HS-27A (cell line): ENCODE results near the gene HEPN1.

Source experiments
- DNase-seq: peaks from one replicate; pipeline ENCODE4 v3.0.0-alpha.2; 2012; ENCODE audit warnings: low read depth, missing footprints

The HEPN1 gene

DNA sequence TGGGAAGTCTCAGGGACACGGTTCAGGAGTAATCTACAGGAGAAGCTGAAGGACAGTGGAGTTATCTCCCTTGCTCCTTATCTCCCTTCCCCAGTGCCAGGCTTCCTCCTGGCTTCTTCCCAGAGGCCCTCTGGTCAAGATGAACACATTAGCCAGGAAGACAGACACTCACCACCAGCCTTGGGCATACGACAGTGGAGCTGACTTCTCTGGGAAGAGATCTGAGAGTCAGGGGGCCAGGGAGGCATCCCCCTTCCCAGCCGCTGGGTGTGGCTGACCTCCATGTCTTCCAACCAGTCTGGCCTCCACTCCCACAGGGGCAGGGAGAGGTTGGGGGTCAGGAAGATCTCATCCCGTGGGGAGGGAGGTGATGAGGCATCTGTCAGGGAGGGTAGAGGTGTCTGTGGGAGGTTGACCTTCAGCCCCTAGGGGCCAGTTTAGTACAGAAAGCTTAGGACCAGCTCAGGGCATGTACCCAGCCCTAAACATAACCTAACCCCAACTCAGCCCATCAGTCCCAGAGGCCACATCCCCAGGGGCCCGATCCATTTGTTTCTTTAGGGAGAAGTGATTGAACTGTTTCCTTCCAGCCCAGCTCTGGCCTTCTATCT, 34.1 kb upstream of the HEPN1 start:
- no peak for DNase-seq

DNA sequence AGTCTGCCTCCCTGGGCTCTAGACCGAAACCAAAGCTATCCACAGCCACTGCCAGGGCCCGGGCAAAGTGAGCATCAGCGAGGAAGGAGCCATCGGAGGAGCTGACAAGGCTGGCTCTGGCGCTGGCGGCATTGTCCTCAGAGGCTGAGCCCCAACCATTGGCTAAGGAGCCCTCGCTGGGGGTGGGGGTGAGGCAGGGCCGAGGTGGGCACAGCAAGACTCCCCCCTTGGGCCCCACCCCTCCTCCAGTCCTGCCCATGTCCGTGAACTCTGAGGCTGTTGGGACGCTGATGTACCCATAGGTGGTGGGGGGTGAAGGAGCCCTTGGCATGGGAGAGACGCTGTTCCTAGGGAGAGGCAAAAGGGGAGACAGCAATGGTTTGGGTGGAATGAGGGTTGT, 32.6 kb upstream of the HEPN1 start:
- no peak for DNase-seq

DNA sequence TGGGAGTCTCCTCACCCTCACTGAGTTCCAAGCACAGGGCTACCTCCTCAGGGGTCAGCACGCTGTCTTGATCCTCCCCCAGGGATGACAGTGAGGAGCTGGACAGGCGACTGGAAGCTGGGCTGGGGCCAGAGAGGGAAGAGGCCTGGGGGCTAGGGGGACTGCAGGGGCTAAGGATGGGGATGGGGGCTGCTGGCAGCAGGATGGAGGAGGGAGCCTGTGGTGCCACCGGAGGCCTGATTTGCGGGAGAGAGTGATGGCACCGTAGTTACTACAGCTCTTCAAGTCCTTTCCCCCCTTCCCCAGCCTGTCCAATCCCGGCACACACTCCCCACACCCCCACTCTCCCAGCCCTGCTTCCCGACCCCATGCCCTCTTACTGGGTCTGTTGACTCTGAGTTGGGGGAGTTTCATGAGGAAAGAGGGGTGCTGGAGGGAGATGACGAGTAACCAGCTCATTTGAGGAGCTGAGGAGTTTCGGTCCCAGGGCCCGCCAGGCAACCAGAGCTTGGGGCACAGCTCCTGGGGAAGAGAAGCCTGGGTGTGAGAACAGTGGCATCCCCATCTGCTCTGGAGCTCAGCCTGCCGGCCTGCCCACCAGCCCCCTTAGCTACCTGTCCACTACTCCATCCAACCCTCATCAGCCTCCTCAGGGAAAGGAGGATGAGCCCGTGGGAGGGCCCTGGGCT, 31.9 kb upstream of the HEPN1 start:
- no peak for DNase-seq

DNA sequence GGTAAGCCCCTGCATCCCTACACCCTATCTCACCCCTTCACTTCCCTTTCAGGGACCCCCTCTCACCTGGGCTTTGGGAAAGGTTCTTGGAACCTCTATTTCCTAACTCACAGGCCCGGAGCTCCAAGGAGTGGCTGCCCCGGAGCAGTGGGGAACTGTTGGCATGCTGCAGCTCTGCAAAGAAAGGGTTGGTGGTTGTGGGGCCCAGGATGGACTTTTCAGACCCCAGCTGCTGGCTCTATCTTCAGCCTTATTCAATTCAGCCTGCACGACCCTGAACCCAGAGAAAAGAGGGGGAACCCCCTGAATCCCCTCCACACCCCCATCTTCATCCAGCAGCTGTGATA, 31.4 kb upstream of the HEPN1 start:
- no peak for DNase-seq

DNA sequence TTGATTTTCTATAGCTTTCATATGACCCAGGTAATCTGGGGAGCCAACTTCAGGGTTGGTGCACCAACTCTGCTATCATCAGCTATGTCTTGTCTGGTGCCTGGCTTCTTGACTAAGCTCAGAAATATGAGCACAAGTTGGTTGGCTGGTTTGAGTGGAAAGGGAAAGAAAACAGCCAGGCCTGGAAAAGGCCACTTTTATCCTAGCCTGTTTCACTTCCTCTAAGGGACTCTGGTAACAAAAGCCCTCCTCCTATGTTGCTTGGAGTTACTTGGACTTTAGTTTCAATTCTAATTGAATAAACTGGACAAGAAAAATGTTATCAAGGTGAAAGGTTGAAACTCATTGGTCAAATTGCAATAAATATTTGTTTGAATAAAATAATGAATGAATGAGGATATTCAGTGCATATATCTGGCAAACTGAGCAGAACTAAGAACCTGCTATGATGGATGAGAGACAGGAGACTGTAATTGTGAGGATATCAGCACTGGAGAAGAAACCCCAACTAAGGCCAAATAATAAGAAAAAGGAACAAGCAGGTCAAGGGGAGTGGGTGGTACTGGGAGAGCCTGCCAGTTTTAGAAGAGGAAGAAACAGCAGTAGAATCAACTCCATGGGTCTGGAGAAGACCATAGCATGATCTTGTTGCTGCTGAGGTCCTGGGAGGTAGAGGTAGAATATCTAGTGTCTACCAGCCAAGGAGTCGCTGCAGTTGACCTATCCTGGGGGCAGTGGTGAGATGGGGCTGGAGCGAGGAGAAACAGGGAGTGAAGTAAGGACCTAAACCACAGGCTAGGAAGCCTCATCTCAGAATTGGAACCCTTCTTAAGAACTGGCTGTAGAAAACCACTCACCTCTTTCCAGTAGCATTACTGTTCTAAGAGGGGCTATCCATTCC, 29.6 kb upstream of the HEPN1 start:
- no peak for DNase-seq

DNA sequence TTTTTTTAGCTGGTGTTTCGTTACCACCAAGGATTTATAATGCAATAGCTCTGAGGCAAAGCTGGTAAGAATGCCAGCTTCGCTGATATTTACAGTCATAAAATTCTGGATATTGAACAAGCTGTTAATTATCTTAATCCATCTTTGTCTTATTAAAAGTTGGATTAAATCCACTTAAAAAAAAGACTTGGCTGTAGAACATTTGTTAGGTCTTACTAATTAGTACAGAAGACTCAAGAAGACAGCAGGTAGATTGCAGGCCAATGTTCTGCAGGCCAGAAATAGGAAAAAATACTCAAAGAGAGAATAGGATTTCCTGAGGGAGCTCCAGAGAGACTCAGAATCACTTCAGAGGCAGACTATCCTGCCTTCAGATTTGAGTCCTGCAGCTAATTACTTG, 28.9 kb upstream of the HEPN1 start:
- no peak for DNase-seq

DNA sequence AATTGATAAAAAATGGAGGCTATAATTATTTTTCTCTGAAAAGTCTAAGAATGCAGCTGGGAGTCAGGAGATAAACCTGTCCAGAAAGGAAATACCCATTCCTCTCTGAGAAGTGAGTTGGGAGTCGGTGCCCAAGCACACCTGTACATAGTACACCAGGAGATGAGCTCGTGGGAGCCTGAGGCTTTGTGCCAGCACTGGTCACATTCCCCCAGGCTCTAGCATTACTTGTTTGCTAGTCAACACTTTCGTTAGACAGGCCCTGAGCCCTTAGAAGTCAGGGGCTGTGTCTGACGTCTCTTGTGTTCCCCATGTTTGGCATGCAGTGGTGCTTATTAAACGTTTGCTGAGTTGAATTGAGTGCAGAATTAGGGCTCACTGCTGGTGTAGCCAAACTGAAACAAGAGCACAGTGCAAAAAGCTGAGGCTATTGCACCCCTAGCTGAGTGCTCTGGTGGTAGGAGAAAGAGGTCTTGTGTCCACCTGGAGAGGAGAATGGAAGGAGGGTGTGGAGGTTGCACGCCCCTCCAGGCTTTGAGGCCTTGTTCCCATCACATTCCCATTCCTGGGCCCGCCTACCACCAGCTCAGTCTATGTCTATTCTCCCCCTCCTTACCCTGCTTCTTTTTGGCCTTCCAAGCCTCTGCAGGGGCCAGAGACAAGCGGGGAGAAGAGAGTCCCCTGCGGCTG, 28.2 kb upstream of the HEPN1 start:
- no peak for DNase-seq

DNA sequence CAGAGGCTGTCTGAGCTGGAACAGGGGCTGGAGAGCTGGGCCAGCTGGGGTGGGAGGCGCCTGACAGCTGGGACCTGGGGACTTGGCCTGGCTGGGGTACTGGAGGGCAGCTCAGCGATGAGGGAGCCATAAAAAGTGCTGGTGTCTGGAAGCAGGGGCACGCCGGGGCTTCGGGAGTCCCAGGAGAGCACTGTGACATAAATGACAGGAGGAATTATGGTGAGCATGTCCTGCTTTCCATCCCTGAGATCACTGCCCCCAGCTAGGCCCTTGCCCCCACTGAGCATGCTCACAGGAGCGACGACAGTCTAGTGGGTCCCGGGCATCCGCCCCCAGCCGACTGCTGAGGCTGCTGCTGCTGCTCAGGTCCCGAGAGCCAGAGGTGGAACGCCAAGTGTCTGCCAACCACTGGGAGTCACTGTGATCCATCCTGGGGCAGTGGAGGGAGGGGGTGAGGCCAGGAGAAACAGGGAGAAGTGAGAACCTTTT, 27.6 kb upstream of the HEPN1 start:
- DNase-seq, result no peak

DNA sequence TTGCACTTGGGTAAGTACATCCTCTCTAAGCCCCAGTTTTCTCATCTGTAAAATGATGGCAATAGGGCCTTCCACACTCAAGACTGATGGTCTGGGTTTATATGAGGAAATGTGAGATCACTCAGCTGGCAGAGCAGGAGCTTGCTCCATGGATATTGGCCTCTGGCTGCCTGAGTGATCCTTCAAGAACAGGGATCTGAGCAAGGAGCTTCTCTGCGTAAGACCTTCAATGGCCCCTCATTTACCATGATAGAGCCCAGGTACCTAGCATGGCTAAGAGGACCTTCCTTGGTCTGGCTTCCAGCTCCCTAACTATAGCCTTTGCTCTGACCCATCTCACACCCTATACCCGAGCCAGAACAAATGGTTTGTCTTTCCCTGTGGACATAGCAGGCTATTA, 26.9 kb upstream of the HEPN1 start:
- DNase-seq, result no peak

DNA sequence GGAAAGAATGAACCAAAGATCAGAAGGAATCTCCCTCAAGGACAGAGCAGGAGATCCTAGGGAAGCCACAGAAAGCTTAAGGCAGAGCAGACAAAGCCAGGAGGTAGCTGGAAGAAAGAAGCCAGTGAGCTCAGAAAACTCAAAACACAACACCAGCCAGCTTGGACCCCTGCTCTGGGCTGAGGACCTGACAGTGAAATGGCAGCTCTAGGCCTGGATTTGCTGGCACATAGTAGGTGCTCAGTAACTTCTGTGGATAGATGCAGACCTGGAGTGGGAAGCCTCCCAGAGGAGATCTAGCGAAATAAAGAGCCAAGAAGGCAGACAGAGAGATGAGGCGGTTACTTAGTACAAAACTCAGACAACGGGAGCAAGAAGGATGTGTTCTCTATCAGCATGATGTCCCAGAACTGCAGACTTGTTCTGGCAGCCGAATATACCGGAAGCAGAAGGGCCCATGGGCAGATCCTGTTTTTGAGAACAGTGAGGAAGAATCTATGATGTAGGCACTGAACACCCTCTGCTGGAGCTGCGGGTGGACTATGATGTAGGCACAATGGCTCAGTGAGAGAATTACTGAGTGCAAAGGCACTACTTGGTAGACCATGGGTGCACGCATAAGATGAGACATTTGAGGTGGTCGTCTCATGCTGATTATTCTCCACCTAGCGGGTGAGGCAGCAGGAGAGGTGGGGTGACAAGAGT, 26.1 kb upstream of the HEPN1 start:
- DNase-seq, result no peak

DNA sequence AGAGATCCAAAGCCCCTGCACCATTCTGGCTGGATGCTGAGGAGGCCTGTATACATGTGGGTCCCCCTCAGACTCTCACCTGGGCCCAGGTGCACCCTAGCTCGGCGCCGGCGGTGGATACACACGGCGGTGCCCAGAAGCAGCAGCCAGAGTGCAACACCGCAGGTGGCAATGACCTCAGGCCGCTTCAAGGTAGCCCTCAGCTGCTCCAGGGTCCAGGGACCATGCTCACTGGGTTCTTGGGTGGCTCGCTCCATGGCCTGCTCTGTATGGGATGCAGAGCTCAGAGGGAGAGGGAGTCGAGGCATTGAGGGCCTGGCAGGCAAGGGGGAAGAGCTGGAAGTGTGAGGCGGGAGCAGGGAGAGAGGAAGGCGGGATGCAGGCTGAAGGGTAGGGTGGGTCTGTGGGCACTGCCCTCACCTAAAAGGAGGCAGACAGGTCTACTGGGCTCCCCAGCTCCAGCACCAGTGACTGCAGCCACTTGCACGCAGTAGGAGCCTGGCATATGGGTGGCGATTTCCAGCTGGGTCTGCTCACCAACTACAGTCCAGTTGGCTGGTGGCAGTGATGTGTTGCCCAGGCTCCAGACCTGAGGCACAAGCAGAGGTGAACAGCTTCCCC, 25.2 kb upstream of the HEPN1 start:
- no peak for DNase-seq

DNA sequence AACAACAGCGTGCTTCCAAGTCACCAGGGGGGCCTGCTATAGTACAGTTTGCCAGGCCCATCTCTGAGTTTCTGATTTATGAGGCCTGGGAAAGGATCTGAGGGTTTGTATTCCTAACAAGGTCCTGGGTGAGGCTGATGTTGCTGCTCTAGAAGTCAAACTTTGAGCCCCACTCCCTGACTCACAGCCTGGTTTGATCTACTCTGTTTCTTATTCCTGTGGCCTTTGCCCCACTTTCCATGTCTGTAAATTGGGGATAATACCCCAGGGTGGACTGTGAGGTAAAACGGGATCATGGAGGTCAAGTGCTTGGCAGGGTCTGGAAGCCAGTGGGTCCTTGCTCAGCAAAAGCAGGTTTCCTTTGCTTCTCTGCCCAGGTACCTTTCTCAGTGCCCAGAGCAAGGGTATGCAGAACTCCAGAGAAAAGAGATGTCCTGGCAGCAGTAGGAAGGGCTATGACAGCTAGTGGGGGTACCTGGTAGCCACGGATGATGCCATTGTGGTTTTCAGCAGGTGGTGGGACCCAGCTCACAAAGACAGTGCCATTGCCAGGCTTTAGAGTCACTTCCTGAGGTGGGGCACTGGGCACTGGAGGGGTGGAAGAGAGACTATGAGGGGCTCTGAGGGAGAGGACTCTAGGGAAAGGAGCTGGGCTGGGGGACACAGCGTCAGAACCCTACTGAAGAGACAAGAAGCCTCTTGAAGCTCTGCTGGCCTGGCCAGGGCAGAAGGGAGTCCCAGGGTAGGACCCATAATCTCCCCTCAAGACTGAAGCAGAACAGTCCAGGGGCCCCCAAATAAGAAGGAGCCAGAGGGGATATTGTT, 24.2 kb upstream of the HEPN1 start:
- no peak for DNase-seq

DNA sequence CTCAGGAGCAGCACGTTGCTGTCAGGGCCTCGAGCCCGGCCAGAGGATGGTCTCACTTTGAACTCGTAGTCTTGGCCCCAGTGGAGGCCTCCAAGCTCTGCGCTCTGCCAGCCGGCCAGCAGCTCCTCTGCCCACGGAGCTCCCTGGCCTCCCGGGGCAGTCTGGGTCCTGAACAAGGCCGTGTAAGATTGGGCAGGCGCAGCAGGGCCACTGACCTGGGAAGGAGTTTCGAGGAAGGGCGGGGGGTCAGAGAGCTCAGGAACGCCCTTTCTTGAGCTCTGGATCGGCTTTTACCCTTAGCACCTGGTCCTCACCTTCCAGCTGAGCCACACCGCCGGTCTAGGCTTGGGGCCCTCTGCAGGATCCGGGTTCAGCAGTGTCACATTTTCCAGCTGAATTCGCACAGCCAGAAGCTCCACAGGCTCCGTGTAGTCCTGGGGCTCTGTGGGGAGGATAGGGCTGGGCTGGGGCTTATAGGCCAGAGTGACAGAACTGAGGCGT, 23.5 kb upstream of the HEPN1 start:
- no peak for DNase-seq

DNA sequence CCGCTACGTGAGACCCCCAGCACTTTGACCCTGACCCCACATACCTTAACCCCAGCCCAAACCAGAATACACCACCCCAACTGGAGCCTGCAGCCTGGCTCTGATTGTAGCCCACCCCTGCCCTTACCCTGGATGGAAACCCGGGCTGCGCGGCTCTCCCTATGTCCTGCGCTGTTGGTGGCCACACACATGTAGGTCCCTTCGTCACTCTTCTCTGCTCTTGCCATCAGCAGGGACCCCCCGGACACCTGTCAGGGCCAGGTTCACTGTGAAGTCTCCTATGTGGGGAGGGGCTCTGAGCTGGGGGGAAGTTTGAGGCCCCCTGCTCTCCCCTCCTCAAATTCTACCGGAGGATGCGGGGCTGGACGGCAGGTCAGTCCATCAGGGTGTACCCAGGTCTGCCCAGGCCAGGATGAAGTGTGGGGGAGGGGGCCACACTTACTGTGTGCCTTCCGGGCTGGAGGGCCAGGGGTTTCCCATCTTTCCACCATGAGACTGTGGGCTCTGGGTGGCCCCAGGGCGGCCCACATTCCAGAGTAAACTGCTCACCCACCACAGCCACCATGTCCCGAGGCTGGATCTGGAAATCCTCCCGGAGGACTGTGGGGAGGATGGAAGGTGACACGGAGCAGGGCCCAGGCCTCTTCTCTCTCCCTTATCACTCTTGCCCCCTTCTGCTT, 22.8 kb upstream of the HEPN1 start:
- DNase-seq, result no peak

DNA sequence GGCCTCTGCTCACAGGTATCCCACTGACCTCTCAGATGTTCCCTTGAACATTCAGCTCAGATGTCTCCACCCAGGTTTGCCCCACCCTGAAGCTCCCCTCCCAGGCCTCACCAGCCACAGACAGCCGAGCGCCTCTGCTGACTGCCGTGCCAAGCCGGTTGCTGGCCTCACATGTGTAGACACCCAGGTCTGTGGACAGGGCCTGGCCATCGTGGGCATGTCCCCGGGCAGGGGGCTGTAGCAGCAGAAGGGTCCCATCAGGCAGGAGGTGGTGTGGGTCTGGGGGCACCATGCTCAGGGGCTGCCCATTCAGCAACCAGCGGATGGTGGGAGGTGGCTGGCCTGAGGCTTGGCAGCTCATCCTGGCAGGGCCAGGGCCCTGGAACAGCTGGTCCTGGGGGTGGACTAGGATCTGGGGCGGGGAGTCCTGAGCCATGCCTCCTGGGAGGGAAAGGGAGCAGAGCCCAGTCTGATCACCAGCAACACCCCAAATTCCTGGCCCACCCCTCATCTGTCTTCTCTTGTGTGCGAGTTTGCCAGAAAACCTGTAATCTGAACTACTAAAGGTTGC, 22.1 kb upstream of the HEPN1 start:
- DNase-seq, result no peak

DNA sequence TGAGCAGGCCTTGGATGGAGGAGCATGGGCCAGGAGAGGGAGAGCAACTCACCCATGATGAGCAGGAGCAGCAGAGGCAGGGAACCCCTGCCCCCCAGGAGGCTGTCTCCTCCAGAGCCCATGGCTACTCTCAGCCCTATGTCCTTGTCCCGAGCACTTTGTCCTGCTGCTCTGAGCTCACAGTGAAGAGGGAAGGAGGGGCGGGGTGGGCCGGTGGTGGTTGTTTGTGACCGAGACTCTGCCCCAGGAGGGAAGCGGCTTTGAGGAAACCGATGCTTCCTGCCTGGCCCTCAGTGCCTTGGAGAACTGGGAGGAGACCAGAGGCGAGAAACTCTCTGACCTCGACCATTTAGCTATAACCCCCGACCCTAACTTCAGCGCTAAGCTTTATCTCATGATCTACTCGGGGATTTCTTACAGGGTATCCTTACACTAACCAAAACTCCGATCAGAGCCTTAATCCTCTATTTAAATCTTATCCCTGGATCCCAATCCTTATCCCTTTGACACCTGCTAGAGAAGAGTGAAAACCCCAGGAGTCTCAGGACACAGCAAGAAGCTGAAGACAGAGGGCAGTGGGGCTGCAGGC, 21.3 kb upstream of the HEPN1 start, which contains the start of gene ROBO4:
Gene ROBO4 (minus strand): TSS at position 192 of the 589 bp plus-strand sequence. CDS start 70 bp downstream, at position 122.
- no peak for DNase-seq

DNA sequence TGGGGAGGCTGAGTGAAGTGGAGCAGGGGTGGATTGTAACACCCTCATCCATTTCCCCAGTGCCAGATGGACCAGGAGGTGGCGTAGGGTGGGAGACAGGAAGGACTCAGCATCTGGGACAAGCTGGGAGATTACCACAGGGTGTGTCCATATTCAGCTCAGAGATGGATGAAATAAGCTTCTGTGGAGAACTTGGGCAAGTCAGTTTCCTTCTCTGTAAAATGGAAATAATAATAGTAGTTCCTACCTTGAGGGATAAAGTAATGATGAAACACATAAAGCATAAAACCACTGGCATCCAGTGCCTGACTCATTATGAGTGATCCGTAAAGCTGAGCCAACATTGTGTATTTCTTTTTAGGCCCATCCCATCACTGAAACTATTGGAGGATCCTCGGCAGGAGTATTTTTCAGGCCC, 20.8 kb upstream of the HEPN1 start:
- peak; percentile 43 for DNase-seq

DNA sequence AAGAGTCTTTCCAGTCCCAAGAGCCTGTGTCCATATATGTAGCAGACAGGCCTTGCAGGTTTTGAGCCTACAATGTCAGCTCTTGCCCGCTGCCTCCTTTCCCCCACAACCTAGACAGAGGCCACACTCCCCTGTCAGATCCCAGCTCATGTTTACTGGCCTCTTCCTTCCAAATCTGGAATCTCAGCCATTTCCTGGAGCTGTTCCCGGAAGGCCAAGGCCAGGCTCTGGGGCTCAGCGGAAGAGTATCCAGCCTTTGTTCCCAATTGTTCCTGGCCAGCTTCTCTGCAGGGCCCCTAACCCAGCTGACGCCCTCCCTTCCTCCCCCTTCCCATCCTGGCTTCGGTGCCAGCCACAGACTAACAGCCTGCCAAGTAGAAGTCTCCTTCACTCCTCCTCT, 20.3 kb upstream of the HEPN1 start:
- DNase-seq, result peak; percentile 38
